ENCODE measurements around the gene PTPRG.

GRCh38 chr3:61631108-61631769 is 69.9 kb downstream of the PTPRG start:
- TF ChIP-seq EZH2 (IDR thresholded peaks at IDR 0.05; ENCODE audit: borderline replicate concordance, low read depth, low read length, poor library complexity, severe bottlenecking) = no peak
- TF ChIP-seq, protein P1, sequence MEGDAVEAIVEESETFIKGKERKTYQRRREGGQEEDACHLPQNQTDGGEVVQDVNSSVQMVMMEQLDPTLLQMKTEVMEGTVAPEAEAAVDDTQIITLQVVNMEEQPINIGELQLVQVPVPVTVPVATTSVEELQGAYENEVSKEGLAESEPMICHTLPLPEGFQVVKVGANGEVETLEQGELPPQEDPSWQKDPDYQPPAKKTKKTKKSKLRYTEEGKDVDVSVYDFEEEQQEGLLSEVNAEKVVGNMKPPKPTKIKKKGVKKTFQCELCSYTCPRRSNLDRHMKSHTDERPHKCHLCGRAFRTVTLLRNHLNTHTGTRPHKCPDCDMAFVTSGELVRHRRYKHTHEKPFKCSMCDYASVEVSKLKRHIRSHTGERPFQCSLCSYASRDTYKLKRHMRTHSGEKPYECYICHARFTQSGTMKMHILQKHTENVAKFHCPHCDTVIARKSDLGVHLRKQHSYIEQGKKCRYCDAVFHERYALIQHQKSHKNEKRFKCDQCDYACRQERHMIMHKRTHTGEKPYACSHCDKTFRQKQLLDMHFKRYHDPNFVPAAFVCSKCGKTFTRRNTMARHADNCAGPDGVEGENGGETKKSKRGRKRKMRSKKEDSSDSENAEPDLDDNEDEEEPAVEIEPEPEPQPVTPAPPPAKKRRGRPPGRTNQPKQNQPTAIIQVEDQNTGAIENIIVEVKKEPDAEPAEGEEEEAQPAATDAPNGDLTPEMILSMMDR (conservative IDR thresholded peaks at IDR 0.05; ENCODE audit: low read depth, low read length) = no peak
